Measurements from ENCODE around the gene STX1B. TPM values are rescaled to one million over a fixed set of nuclear protein-coding genes. Genes with fewer than 3 reads are reported as not detected.

Gene STX1B
- total RNA-seq, 1 experiment from 2014 or later: 15.9 TPM

DNA sequence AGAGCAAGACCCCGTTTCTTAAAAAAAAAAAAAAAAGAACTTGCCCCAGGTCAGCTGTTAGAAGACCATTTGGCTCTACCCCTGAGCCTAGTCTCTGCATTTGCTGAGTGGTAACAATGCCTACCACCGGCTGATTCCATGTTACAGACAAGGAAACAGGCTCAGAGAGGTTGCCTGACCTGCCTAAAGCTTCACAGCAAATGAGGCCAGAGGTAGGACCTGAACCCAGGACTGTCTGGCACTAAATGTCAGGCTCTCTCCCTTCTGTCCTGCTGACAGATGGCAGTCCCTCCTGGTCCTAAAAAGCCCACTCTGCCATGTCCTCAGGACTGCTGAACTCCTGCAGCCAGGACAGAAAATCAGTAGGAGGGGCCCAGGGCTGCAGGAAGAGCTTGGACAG lies 5.8 kb downstream of the STX1B start:
- POLR2A ChIA-PET: interaction anchor here (1.0 kb wide), 1 partner anchor 35 kb away, joined by 3 read pairs; no protein-coding TSS in a partner anchor
- H3K36me3 Mint-ChIP-seq: no peaks in the 10 kb centered on the region
- H3K27ac Mint-ChIP-seq: no peak overlapping the region
- peaks cover 15% of the 10 kb centered on the region for H3K4me1 Mint-ChIP-seq
- no peaks in the 10 kb centered on the region for H3K27me3 Mint-ChIP-seq (ENCODE audit: low read depth)
- CTCF ChIA-PET: interaction anchor here (1.5 kb wide), 1 partner anchor 18 kb away, joined by 3 read pairs; no protein-coding TSS in a partner anchor
- no peak for TF ChIP-seq KAT7 (CRISPR knock-in tag; IDR thresholded peaks at IDR 0.05; ENCODE audit: borderline replicate concordance)
- no peak for TF ChIP-seq TP53 (CRISPR knock-in tag; IDR thresholded peaks at IDR 0.05)
- TF ChIP-seq ZNF317 (CRISPR knock-in tag; IDR thresholded peaks at IDR 0.05; ENCODE audit: borderline replicate concordance, low read depth): no peak
- TF ChIP-seq, protein P1, sequence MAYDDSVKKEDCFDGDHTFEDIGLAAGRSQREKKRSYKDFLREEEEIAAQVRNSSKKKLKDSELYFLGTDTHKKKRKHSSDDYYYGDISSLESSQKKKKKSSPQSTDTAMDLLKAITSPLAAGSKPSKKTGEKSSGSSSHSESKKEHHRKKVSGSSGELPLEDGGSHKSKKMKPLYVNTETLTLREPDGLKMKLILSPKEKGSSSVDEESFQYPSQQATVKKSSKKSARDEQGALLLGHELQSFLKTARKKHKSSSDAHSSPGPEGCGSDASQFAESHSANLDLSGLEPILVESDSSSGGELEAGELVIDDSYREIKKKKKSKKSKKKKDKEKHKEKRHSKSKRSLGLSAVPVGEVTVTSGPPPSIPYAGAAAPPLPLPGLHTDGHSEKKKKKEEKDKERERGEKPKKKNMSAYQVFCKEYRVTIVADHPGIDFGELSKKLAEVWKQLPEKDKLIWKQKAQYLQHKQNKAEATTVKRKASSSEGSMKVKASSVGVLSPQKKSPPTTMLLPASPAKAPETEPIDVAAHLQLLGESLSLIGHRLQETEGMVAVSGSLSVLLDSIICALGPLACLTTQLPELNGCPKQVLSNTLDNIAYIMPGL (CRISPR knock-in tag; IDR thresholded peaks at IDR 0.05): no peak
- TF ChIP-seq SOX15 (CRISPR knock-in tag; IDR thresholded peaks at IDR 0.05): no peak
- TF ChIP-seq ELF4 (CRISPR knock-in tag; IDR thresholded peaks at IDR 0.05; ENCODE audit: low read depth): no peak
- TF ChIP-seq, protein P2, sequence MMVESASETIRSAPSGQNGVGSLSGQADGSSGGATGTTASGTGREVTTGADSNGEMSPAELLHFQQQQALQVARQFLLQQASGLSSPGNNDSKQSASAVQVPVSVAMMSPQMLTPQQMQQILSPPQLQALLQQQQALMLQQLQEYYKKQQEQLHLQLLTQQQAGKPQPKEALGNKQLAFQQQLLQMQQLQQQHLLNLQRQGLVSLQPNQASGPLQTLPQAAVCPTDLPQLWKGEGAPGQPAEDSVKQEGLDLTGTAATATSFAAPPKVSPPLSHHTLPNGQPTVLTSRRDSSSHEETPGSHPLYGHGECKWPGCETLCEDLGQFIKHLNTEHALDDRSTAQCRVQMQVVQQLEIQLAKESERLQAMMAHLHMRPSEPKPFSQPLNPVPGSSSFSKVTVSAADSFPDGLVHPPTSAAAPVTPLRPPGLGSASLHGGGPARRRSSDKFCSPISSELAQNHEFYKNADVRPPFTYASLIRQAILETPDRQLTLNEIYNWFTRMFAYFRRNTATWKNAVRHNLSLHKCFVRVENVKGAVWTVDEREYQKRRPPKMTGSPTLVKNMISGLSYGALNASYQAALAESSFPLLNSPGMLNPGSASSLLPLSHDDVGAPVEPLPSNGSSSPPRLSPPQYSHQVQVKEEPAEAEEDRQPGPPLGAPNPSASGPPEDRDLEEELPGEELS (CRISPR knock-in tag; IDR thresholded peaks at IDR 0.05): no peak
- no peak overlapping the region for H3K4me3 Mint-ChIP-seq
- no peaks in the 10 kb centered on the region for H3K9me3 Mint-ChIP-seq
- no peak for ATAC-seq
- no peak for DNase-seq (ENCODE audit: low spot score)

DNA sequence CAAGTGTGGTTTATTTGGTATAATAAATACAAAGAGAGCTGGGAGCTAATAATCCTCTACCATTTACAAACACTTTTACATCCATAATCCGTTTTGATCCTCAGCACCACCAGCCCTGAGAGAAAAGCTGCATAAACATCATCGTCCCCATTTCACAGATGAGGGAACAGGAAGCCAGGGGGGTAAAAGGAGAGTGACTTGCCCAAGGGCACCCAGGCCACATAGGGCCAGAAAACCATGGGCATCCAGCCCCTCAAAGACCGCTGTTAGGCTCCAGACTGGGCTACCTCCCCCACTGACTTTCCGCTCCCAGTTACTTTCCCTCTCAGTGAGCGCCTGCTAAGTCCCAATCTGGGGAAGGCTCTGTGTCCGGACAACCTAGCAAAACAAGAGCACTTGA lies 6.7 kb downstream of the STX1B start:
- no peak overlapping the region for H3K4me3 Mint-ChIP-seq
- ChIA-PET CTCF (interaction anchor here (1.3 to 2.6 kb wide), 3 partner anchors 12 to 19 kb away, joined by 3 to 12 read pairs (median 5); partner anchors contain the start of gene HSD3B7), POLR2A (interaction anchor here (0.6 kb wide), 1 partner anchor 370 kb away, joined by 3 read pairs; no protein-coding TSS in a partner anchor)
- H3K27me3 Mint-ChIP-seq (ENCODE audit: low read depth): no peaks in the 10 kb centered on the region
- H3K4me1 Mint-ChIP-seq: peaks cover 7% of the 10 kb centered on the region
- no peaks in the 10 kb centered on the region for H3K9me3 Mint-ChIP-seq
- DNase-seq (ENCODE audit: low spot score) (no peak), ATAC-seq (no peak)
- H3K36me3 Mint-ChIP-seq: no peaks in the 10 kb centered on the region
- no peak overlapping the region for H3K27ac Mint-ChIP-seq
- TF ChIP-seq ZNF138 (CRISPR knock-in tag; conservative IDR thresholded peaks at IDR 0.05) (no peak), ZNF121 (CRISPR knock-in tag; IDR thresholded peaks at IDR 0.05) (no peak), TEAD4 (CRISPR knock-in tag; IDR thresholded peaks at IDR 0.05) (no peak), GTF2I (CRISPR knock-in tag; conservative IDR thresholded peaks at IDR 0.05) (no peak), SP1 (CRISPR knock-in tag; conservative IDR thresholded peaks at IDR 0.05) (no peak)
- TF ChIP-seq, protein P3, sequence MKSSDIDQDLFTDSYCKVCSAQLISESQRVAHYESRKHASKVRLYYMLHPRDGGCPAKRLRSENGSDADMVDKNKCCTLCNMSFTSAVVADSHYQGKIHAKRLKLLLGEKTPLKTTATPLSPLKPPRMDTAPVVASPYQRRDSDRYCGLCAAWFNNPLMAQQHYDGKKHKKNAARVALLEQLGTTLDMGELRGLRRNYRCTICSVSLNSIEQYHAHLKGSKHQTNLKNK (CRISPR knock-in tag; IDR thresholded peaks at IDR 0.05): no peak
- TF ChIP-seq, protein P4, sequence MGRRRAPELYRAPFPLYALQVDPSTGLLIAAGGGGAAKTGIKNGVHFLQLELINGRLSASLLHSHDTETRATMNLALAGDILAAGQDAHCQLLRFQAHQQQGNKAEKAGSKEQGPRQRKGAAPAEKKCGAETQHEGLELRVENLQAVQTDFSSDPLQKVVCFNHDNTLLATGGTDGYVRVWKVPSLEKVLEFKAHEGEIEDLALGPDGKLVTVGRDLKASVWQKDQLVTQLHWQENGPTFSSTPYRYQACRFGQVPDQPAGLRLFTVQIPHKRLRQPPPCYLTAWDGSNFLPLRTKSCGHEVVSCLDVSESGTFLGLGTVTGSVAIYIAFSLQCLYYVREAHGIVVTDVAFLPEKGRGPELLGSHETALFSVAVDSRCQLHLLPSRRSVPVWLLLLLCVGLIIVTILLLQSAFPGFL (CRISPR knock-in tag; IDR thresholded peaks at IDR 0.05; ENCODE audit: borderline replicate concordance): no peak

DNA sequence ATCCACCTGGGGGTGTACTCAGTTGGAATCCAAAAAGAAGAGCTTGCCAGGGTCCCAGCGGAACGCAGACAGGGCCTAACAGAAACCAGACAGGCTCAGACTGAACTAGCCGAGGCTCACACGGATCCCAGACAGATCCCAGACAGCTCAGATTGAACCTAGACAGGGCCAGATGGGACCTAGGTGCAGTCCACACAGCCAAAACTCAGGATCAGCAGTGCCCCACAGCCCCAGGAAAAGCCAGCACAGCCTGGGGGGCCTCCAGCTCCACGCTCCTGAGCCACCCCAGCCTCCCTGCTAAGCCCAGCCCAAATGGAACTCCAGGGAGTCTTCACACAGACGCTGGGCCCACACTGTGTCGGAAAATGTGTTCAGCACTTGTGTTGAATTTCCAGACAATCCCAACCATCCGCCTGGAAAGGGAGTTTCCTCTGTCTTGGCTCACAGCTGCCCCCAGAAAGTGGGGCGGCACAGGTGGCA lies 7.5 kb downstream of the STX1B start:
- no peak overlapping the region for H3K27ac Mint-ChIP-seq
- H3K36me3 Mint-ChIP-seq: no peaks in the 10 kb centered on the region
- ChIA-PET POLR2A (interaction anchor here (0.9 kb wide), 1 partner anchor 27 kb away, joined by 3 read pairs; no protein-coding TSS in a partner anchor), CTCF (interaction anchor here (0.7 to 2.6 kb wide), 4 partner anchors 13 to 139 kb away, joined by 3 to 12 read pairs (median 4); partner anchors contain the start of gene HSD3B7)
- ATAC-seq (no peak), DNase-seq (ENCODE audit: low spot score) (no peak)
- peaks cover 13% of the 10 kb centered on the region for H3K4me1 Mint-ChIP-seq
- H3K9me3 Mint-ChIP-seq: no peaks in the 10 kb centered on the region
- peaks cover 6% of the 10 kb centered on the region; the same call in 1 of the 2 replicates for H3K27me3 Mint-ChIP-seq (ENCODE audit: low read depth)
- H3K4me3 Mint-ChIP-seq: no peak overlapping the region
- TF ChIP-seq ZNF317 (CRISPR knock-in tag; IDR thresholded peaks at IDR 0.05; ENCODE audit: borderline replicate concordance, low read depth) (no peak), ELF4 (CRISPR knock-in tag; IDR thresholded peaks at IDR 0.05; ENCODE audit: low read depth) (no peak), ETV6 (CRISPR knock-in tag; IDR thresholded peaks at IDR 0.05) (no peak), FOXJ3 (CRISPR knock-in tag; IDR thresholded peaks at IDR 0.05; ENCODE audit: borderline replicate concordance) (no peak), NR1H2 (CRISPR knock-in tag; IDR thresholded peaks at IDR 0.05) (no peak), NFYB (CRISPR knock-in tag; conservative IDR thresholded peaks at IDR 0.05; ENCODE audit: low read depth) (no peak), TCF7 (CRISPR knock-in tag; IDR thresholded peaks at IDR 0.05; ENCODE audit: low read depth) (no peak), ZNF121 (CRISPR knock-in tag; IDR thresholded peaks at IDR 0.05) (no peak), ZBTB21 (CRISPR knock-in tag; IDR thresholded peaks at IDR 0.05; ENCODE audit: borderline replicate concordance) (no peak), ZNF138 (CRISPR knock-in tag; conservative IDR thresholded peaks at IDR 0.05) (no peak), MXD4 (CRISPR knock-in tag; IDR thresholded peaks at IDR 0.05; ENCODE audit: borderline replicate concordance) (no peak), CREM (CRISPR knock-in tag; IDR thresholded peaks at IDR 0.05) (no peak)
- TF ChIP-seq, protein P5, sequence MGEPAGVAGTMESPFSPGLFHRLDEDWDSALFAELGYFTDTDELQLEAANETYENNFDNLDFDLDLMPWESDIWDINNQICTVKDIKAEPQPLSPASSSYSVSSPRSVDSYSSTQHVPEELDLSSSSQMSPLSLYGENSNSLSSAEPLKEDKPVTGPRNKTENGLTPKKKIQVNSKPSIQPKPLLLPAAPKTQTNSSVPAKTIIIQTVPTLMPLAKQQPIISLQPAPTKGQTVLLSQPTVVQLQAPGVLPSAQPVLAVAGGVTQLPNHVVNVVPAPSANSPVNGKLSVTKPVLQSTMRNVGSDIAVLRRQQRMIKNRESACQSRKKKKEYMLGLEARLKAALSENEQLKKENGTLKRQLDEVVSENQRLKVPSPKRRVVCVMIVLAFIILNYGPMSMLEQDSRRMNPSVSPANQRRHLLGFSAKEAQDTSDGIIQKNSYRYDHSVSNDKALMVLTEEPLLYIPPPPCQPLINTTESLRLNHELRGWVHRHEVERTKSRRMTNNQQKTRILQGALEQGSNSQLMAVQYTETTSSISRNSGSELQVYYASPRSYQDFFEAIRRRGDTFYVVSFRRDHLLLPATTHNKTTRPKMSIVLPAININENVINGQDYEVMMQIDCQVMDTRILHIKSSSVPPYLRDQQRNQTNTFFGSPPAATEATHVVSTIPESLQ (CRISPR knock-in tag; IDR thresholded peaks at IDR 0.05): no peak
- TF ChIP-seq, protein P6, sequence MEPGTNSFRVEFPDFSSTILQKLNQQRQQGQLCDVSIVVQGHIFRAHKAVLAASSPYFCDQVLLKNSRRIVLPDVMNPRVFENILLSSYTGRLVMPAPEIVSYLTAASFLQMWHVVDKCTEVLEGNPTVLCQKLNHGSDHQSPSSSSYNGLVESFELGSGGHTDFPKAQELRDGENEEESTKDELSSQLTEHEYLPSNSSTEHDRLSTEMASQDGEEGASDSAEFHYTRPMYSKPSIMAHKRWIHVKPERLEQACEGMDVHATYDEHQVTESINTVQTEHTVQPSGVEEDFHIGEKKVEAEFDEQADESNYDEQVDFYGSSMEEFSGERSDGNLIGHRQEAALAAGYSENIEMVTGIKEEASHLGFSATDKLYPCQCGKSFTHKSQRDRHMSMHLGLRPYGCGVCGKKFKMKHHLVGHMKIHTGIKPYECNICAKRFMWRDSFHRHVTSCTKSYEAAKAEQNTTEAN (CRISPR knock-in tag; IDR thresholded peaks at IDR 0.05): no peak

All from WTC11 (cell line).